Mucosa of rectum (tissue), 2 donors: ENCODE results near the gene TAF1L.
"Not testable (repeated sequence)": the region's sequence is repeated elsewhere in the genome, so short reads cannot be mapped to it uniquely, and the experiment has no call there.

ENCODE experiments used
- H3K27ac ChIP-seq, 2 donors: one replicate each; pipeline ENCODE4 v1.7.0; 2013; ENCODE audit warnings: inconsistent platforms in 2 of 2, low read depth in 2 of 2, low read length in 2 of 2
- H3K27me3 ChIP-seq, 2 donors: one replicate each; pipeline ENCODE4 v1.7.0; 2013; ENCODE audit warnings: low read length in 2 of 2; ENCODE audit not compliant: control insufficient read depth in 2 of 2, insufficient read depth in 2 of 2
- H3K36me3 ChIP-seq, 2 donors: one replicate each; pipeline ENCODE4 v1.7.0; 2013; ENCODE audit warnings: low read length in 2 of 2; ENCODE audit not compliant: control insufficient read depth in 2 of 2, insufficient read depth in 2 of 2
- H3K4me1 ChIP-seq, 2 donors: one replicate each; pipeline ENCODE4 v1.7.0; 2013; ENCODE audit warnings: low read length in 2 of 2, mild to moderate bottlenecking in 1 of 2; ENCODE audit not compliant: control insufficient read depth in 2 of 2, insufficient read depth in 2 of 2
- H3K4me3 ChIP-seq, 2 donors: one replicate each; pipeline ENCODE4 v1.7.0; 2013; ENCODE audit warnings: low read length in 2 of 2
- H3K9ac ChIP-seq, 2 donors: one replicate each; pipeline ENCODE4 v1.7.0; 2013; ENCODE audit warnings: low read length in 2 of 2, low read depth in 1 of 2, mild to moderate bottlenecking in 1 of 2
- H3K9me3 ChIP-seq, 2 donors: one replicate each; pipeline ENCODE4 v1.7.0; 2013; ENCODE audit warnings: low read length in 2 of 2; ENCODE audit not compliant: control insufficient read depth in 2 of 2
- donor health status: healthy.
- donor health status: Normal muscosa, but diverticular disease.

Gene TAF1L

GRCh38 chr9:32635362-32635761 lies at the start of gene TAF1L:
TAF1L (minus strand) TSS chr9:32635669; CDS start chr9:32635579, 90 bp downstream.
- no peak within 1 kb of the TSS for H3K27ac ChIP-seq
- no peaks in the 10 kb centered on the region for H3K36me3 ChIP-seq
- no peak within 1 kb of the TSS for H3K4me3 ChIP-seq
- no peaks in the 10 kb centered on the region for H3K4me1 ChIP-seq
- H3K9me3 ChIP-seq = no peaks in the 10 kb centered on the region
- H3K27me3 ChIP-seq = no peaks in the 10 kb centered on the region
- H3K9ac ChIP-seq = no peak within 1 kb of the TSS

GRCh38 chr9:32681751-32682150 lies 46.3 kb upstream of the TAF1L start:
- no peak overlapping the region for H3K27ac ChIP-seq
- H3K9me3 ChIP-seq = no peaks in the 10 kb centered on the region
- H3K9ac ChIP-seq = no peak overlapping the region
- H3K36me3 ChIP-seq = no peaks in the 10 kb centered on the region
- H3K4me3 ChIP-seq = no peak overlapping the region
- H3K4me1 ChIP-seq = no peaks in the 10 kb centered on the region
- H3K27me3 ChIP-seq = no peaks in the 10 kb centered on the region

- no peak overlapping the region for H3K4me3 ChIP-seq
- no peaks in the 10 kb centered on the region for H3K27me3 ChIP-seq
- H3K4me1 ChIP-seq = no peaks in the 10 kb centered on the region
- no peak overlapping the region for H3K27ac ChIP-seq
- H3K36me3 ChIP-seq = no peaks in the 10 kb centered on the region
- no peaks in the 10 kb centered on the region for H3K9me3 ChIP-seq
- H3K9ac ChIP-seq = no peak overlapping the region
Measured at GRCh38 chr9:32677931-32678330, 42.5 kb upstream of the TAF1L start.

GRCh38 chr9:32672469-32672868 lies 37.0 kb upstream of the TAF1L start:
- H3K4me3 ChIP-seq = no peak overlapping the region
- H3K27ac ChIP-seq = no peak overlapping the region
- H3K9ac ChIP-seq = no peak overlapping the region
- no peaks in the 10 kb centered on the region for H3K9me3 ChIP-seq
- no peaks in the 10 kb centered on the region for H3K27me3 ChIP-seq
- no peaks in the 10 kb centered on the region for H3K36me3 ChIP-seq
- H3K4me1 ChIP-seq = no peaks in the 10 kb centered on the region

GRCh38 chr9:32671333-32671732 lies 35.9 kb upstream of the TAF1L start:
- Histone ChIP-seq H3K4me1 (no peaks in the 10 kb centered on the region), H3K4me3 (no peak overlapping the region), H3K27ac (no peak overlapping the region), H3K36me3 (no peaks in the 10 kb centered on the region), H3K9me3 (no peaks in the 10 kb centered on the region), H3K9ac (no peak overlapping the region), H3K27me3 (no peaks in the 10 kb centered on the region)

- Histone ChIP-seq H3K27ac (no peak overlapping the region), H3K4me3 (no peak overlapping the region), H3K36me3 (no peaks in the 10 kb centered on the region), H3K9ac (no peak overlapping the region), H3K4me1 (no peaks in the 10 kb centered on the region), H3K9me3 (no peaks in the 10 kb centered on the region), H3K27me3 (no peaks in the 10 kb centered on the region)
Measured at GRCh38 chr9:32665101-32665500, 29.6 kb upstream of the TAF1L start.

GRCh38 chr9:32663741-32664140 lies 28.3 kb upstream of the TAF1L start:
- H3K27ac ChIP-seq = no peak overlapping the region
- H3K36me3 ChIP-seq = no peaks in the 10 kb centered on the region
- H3K4me3 ChIP-seq = no peak overlapping the region
- no peaks in the 10 kb centered on the region for H3K4me1 ChIP-seq
- H3K9ac ChIP-seq = no peak overlapping the region
- no peaks in the 10 kb centered on the region for H3K27me3 ChIP-seq
- H3K9me3 ChIP-seq = no peaks in the 10 kb centered on the region

- no peak overlapping the region for H3K4me3 ChIP-seq
- no peak overlapping the region for H3K27ac ChIP-seq
- no peaks in the 10 kb centered on the region for H3K27me3 ChIP-seq
- no peak overlapping the region for H3K9ac ChIP-seq
- no peaks in the 10 kb centered on the region for H3K9me3 ChIP-seq
- H3K4me1 ChIP-seq = no peaks in the 10 kb centered on the region
- no peaks in the 10 kb centered on the region for H3K36me3 ChIP-seq
Measured at GRCh38 chr9:32647671-32648070, 12.2 kb upstream of the TAF1L start.

GRCh38 chr9:32644698-32645097 lies 9.2 kb upstream of the TAF1L start:
- Histone ChIP-seq H3K27me3 (no peaks in the 10 kb centered on the region), H3K36me3 (no peaks in the 10 kb centered on the region), H3K4me1 (no peaks in the 10 kb centered on the region), H3K9ac (no peak overlapping the region), H3K27ac (no peak overlapping the region), H3K4me3 (no peak overlapping the region), H3K9me3 (no peaks in the 10 kb centered on the region)

GRCh38 chr9:32633151-32633550 lies 2.3 kb downstream of the TAF1L start:
- H3K4me1 ChIP-seq, H3K9me3 ChIP-seq, H3K36me3 ChIP-seq, H3K9ac ChIP-seq, H3K27ac ChIP-seq, H3K4me3 ChIP-seq, H3K27me3 ChIP-seq: not testable (repeated sequence)

- H3K36me3 ChIP-seq = no peaks in the 10 kb centered on the region
- H3K9ac ChIP-seq = no peak overlapping the region
- H3K4me3 ChIP-seq = no peak overlapping the region
- H3K27me3 ChIP-seq = no peaks in the 10 kb centered on the region
- no peaks in the 10 kb centered on the region for H3K9me3 ChIP-seq
- no peak overlapping the region for H3K27ac ChIP-seq
- H3K4me1 ChIP-seq = no peaks in the 10 kb centered on the region
Measured at GRCh38 chr9:32631991-32632390, 3.5 kb downstream of the TAF1L start.
